H1 (cell line): ENCODE measurements around the gene CCDC137. TPM values are rescaled to one million over a fixed set of nuclear protein-coding genes. Genes with fewer than 3 reads are reported as not detected.

ENCODE experiments used
- CTCF ChIA-PET: fragments of 300-600 bp; sonication (Branson Sonifier 250); formaldehyde crosslinking; loops from one replicate; lab custom pipeline; 2021; ENCODE audit not compliant: partially characterized antibody; lab: Charles Lee
- POLR2A ChIA-PET: fragments of 300-600 bp; sonication (Branson Sonifier 250); formaldehyde crosslinking; loops from one replicate; lab custom pipeline; 2021; ENCODE audit warnings: inconsistent platforms; ENCODE audit not compliant: partially characterized antibody; lab: Charles Lee
- DNase-seq, 2 experiments: peaks; one replicate each; pipeline versions ENCODE4 v3.0.0 to v3.0.0-alpha.2; 2010 to 2022; ENCODE audit warnings: low spot score in 2 of 2, low read depth in 1 of 2, mixed read lengths in 1 of 2
- FAIRE-seq: peaks from 2 replicates; lab custom pipeline; 2011; peaks lifted over from hg19 to GRCh38; lab: Jason Lieb, UNC
- H2AFZ ChIP-seq: 2 replicates; pipeline ENCODE4 v1.8.1; 2012; ENCODE audit warnings: low read length, inconsistent platforms
- H2AK5ac ChIP-seq: 2 replicates; pipeline ENCODE4 v1.6.1; 2013; ENCODE audit warnings: low read depth, low read length
- H2BK120ac ChIP-seq: replicated peaks from 2 replicates; pipeline ENCODE3; 2013; ENCODE audit warnings: low read depth, low read length, inconsistent platforms
- H2BK12ac ChIP-seq: 2 replicates; pipeline ENCODE4 v1.6.1; 2013; ENCODE audit warnings: low read depth, low read length
- H2BK15ac ChIP-seq: 2 replicates; pipeline ENCODE4 v1.6.1; 2013; ENCODE audit warnings: low read length
- H2BK20ac ChIP-seq: 2 replicates; pipeline ENCODE4 v1.6.1; 2013; ENCODE audit warnings: low read length
- H2BK5ac ChIP-seq: 2 replicates; pipeline ENCODE4 v1.6.1; 2013; ENCODE audit warnings: low read depth, low read length
- H3K14ac ChIP-seq: 2 replicates; pipeline ENCODE4 v1.6.1; 2013; ENCODE audit warnings: inconsistent platforms; ENCODE audit not compliant: insufficient read length
- H3K18ac ChIP-seq: 2 replicates; pipeline ENCODE4 v1.6.1; 2013; ENCODE audit warnings: low read length; ENCODE audit errors: extremely low read depth
- H3K23ac ChIP-seq: 2 replicates; pipeline ENCODE4 v1.6.1; 2013; ENCODE audit warnings: inconsistent platforms; ENCODE audit not compliant: insufficient read length
- H3K23me2 ChIP-seq: 2 replicates; pipeline ENCODE4 v1.6.1; 2013; ENCODE audit warnings: low read depth, low read length
- H3K27ac ChIP-seq: 2 replicates; pipeline ENCODE4 v1.6.1; 2011; ENCODE audit warnings: low read depth, low read length, inconsistent platforms
- H3K27me3 ChIP-seq, 4 experiments: replicated peaks in 1 of 4; 1 replicate in 1 of 4; 2 replicates in 3 of 4; pipeline versions ENCODE4 v1.6.1 to v1.8.1; 2011 to 2013; ENCODE audit warnings: low read length in 3 of 4, mild to moderate bottlenecking in 3 of 4, inconsistent platforms in 2 of 4, mixed read lengths in 2 of 4, moderate library complexity in 1 of 4; ENCODE audit not compliant: control insufficient read depth in 3 of 4, insufficient read depth in 3 of 4; ENCODE audit errors: extremely low read depth in 1 of 4
- H3K36me3 ChIP-seq, 4 experiments: 2 replicates each; pipeline versions ENCODE4 v1.6.1 to v1.8.1; 2011 to 2013; ENCODE audit warnings: mild to moderate bottlenecking in 4 of 4, low read length in 3 of 4, moderate library complexity in 2 of 4, control low read depth in 1 of 4, inconsistent platforms in 1 of 4; ENCODE audit not compliant: insufficient read depth in 4 of 4, control insufficient read depth in 2 of 4
- H3K4ac ChIP-seq: replicated peaks from 2 replicates; pipeline ENCODE3; 2013; ENCODE audit warnings: low read length, low read depth, mixed read lengths, inconsistent platforms; ENCODE audit not compliant: insufficient read length
- H3K4me1 ChIP-seq, 4 experiments: replicated peaks in 1 of 4; 1 replicate in 1 of 4; 2 replicates in 3 of 4; pipeline versions ENCODE4 v1.6.1 to v1.8.1; 2011 to 2013; ENCODE audit warnings: low read length in 3 of 4, inconsistent platforms in 2 of 4, mixed read lengths in 1 of 4; ENCODE audit not compliant: insufficient read depth in 4 of 4, control insufficient read depth in 3 of 4
- H3K4me2 ChIP-seq, 2 experiments: 2 replicates each; pipeline versions ENCODE4 v1.6.1 to v1.8.1; 2011 to 2013; ENCODE audit warnings: low read depth in 2 of 2, low read length in 2 of 2, control low read depth in 1 of 2, inconsistent platforms in 1 of 2, mild to moderate bottlenecking in 1 of 2; ENCODE audit not compliant: insufficient read depth in 1 of 2
- H3K4me3 ChIP-seq, 4 experiments: fragments of 200-600, 300-600 bp in 1 of 4; sonication (generic), shearing (Covaris generic), sonication (Bioruptor Twin) in 1 of 4; 2 replicates each; pipeline versions ENCODE4 v1.5.1 to v1.8.1; 2011 to 2016; ENCODE audit warnings: low read length in 4 of 4, low read depth in 3 of 4, control low read depth in 2 of 4, inconsistent platforms in 2 of 4, mild to moderate bottlenecking in 2 of 4, mixed read lengths in 1 of 4, moderate library complexity in 1 of 4; ENCODE audit not compliant: insufficient read depth in 2 of 4; ENCODE audit errors: extremely low read depth in 1 of 4
- H3K56ac ChIP-seq: replicated peaks from 2 replicates; pipeline ENCODE3; 2013; ENCODE audit warnings: low read depth, mild to moderate bottlenecking, mixed read lengths, low read length, inconsistent platforms; ENCODE audit not compliant: insufficient read length
- H3K79me1 ChIP-seq: 2 replicates; pipeline ENCODE4 v1.6.1; 2013; ENCODE audit warnings: low read depth, low read length, control low read depth
- H3K79me2 ChIP-seq, 2 experiments: 2 replicates each; pipeline versions ENCODE4 v1.6.1 to v1.8.1; 2012 to 2013; ENCODE audit warnings: low read length in 2 of 2, mild to moderate bottlenecking in 2 of 2, inconsistent platforms in 1 of 2; ENCODE audit not compliant: insufficient read depth in 2 of 2, control insufficient read depth in 1 of 2
- H3K9ac ChIP-seq, 4 experiments: replicated peaks in 1 of 4; 1 replicate in 1 of 4; 2 replicates in 3 of 4; pipeline versions ENCODE4 v1.6.1 to v1.8.1; 2011 to 2013; ENCODE audit warnings: low read depth in 3 of 4, low read length in 3 of 4, control low read depth in 2 of 4, mild to moderate bottlenecking in 2 of 4, moderate library complexity in 2 of 4, inconsistent platforms in 1 of 4; ENCODE audit errors: extremely low read depth in 1 of 4
- H3K9me3 ChIP-seq, 2 experiments: 2 replicates each; pipeline versions ENCODE4 v1.6.1 to v1.8.1; 2012 to 2013; ENCODE audit warnings: mild to moderate bottlenecking in 2 of 2, moderate library complexity in 2 of 2, control low read depth in 1 of 2, inconsistent platforms in 1 of 2, low read depth in 1 of 2, low read length in 1 of 2, mixed read lengths in 1 of 2; ENCODE audit not compliant: insufficient read depth in 2 of 2
- H4K20me1 ChIP-seq, 2 experiments: replicated peaks in 1 of 2; 2 replicates each; pipeline versions ENCODE3 to v1.8.1; 2011 to 2013; ENCODE audit warnings: inconsistent platforms in 2 of 2, low read length in 2 of 2, mild to moderate bottlenecking in 1 of 2; ENCODE audit not compliant: insufficient read depth in 2 of 2, control insufficient read depth in 1 of 2
- H4K5ac ChIP-seq: 2 replicates; pipeline ENCODE4 v1.6.1; 2013; ENCODE audit warnings: low read length, low read depth, mixed read lengths, inconsistent platforms; ENCODE audit not compliant: insufficient read length
- H4K8ac ChIP-seq: 2 replicates; pipeline ENCODE4 v1.8.0; 2013; ENCODE audit warnings: mild to moderate bottlenecking, moderate library complexity, low read length, inconsistent platforms; ENCODE audit not compliant: insufficient read depth; ENCODE audit errors: extremely low read depth
- H4K91ac ChIP-seq: replicated peaks from 2 replicates; pipeline ENCODE3; 2013; ENCODE audit warnings: low read length, mixed read lengths, inconsistent platforms; ENCODE audit not compliant: insufficient read length
- BACH1 ChIP-seq: IDR thresholded peaks from 2 replicates; pipeline ENCODE4 v1.6.1; 2012; ENCODE audit warnings: low read length, improper control_type of control experiment
- CBX8 ChIP-seq: fragments of 300-800, 300-1000 bp; sonication (generic); IDR thresholded peaks from 2 replicates; pipeline ENCODE4 v1.7.1; 2016; ENCODE audit warnings: low read depth, low read length, borderline replicate concordance
- CEBPB ChIP-seq: IDR thresholded peaks from 2 replicates; pipeline ENCODE4 v1.6.1; 2012; ENCODE audit warnings: low read depth, low read length
- FOSL1 ChIP-seq: IDR thresholded peaks from 2 replicates; pipeline ENCODE4 v1.6.1; 2011; ENCODE audit warnings: mild to moderate bottlenecking, low read depth, low read length, moderate library complexity; ENCODE audit not compliant: insufficient read depth
- MAFK ChIP-seq: IDR thresholded peaks from 2 replicates; pipeline ENCODE4 v1.6.1; 2012; ENCODE audit warnings: low read depth, mild to moderate bottlenecking, improper control_type of control experiment, low read length
- POU5F1 ChIP-seq: IDR thresholded peaks from 2 replicates; pipeline ENCODE4 v1.6.1; 2011; ENCODE audit warnings: low read depth, mild to moderate bottlenecking, low read length, moderate library complexity
- RAD21 ChIP-seq, 2 experiments: IDR thresholded peaks in 1 of 2; conservative IDR thresholded peaks in 1 of 2; 2 replicates each; pipeline ENCODE4 v1.6.1; 2011; ENCODE audit warnings: low read depth in 2 of 2, low read length in 2 of 2, improper control_type of control experiment in 1 of 2, inconsistent platforms in 1 of 2, mild to moderate bottlenecking in 1 of 2, moderate library complexity in 1 of 2
- RFX5 ChIP-seq: IDR thresholded peaks from 2 replicates; pipeline ENCODE4 v1.6.1; 2011; ENCODE audit warnings: low read depth, low read length, improper control_type of control experiment, borderline replicate concordance
- SIN3A ChIP-seq, 2 experiments: IDR thresholded peaks in 1 of 2; conservative IDR thresholded peaks in 1 of 2; 2 replicates each; pipeline ENCODE4 v1.6.1; 2011 to 2012; ENCODE audit warnings: low read length in 2 of 2, improper control_type of control experiment in 1 of 2, low read depth in 1 of 2, mild to moderate bottlenecking in 1 of 2
- SIRT6 ChIP-seq: IDR thresholded peaks from one replicate; pipeline ENCODE4 v1.7.1; 2012; ENCODE audit warnings: low read length, inconsistent platforms
- SP1 ChIP-seq: IDR thresholded peaks from 2 replicates; pipeline ENCODE4 v1.6.1; 2011; ENCODE audit warnings: low read depth, low read length
- TCF12 ChIP-seq: IDR thresholded peaks from 2 replicates; pipeline ENCODE4 v1.6.1; 2011; ENCODE audit warnings: low read depth, mild to moderate bottlenecking, low read length
- WGBS, 2 experiments: shearing (Covaris generic) in 1 of 2; methylation state at CpG; one replicate each; pipeline versions ENCODE4 v1.1.6 to v1.1.7; 2013 to 2015; ENCODE audit warnings: low lambda C conversion rate in 2 of 2, mixed read lengths in 2 of 2, inconsistent platforms in 1 of 2, low coverage in 1 of 2, missing lambda C conversion rate in 1 of 2; ENCODE audit not compliant: insufficient replicate concordance in 2 of 2, insufficient coverage in 1 of 2, insufficient read length in 1 of 2; ENCODE audit errors: extremely low coverage in 1 of 2, missing lambda C conversion rate in 1 of 2; 5-methylcytosine and 5-hydroxymethylcytosine counted together
- polyA plus RNA-seq, 7 experiments: library from polyadenylated mRNA; depleted of rRNA in 3 of 7; stranded (reverse) in 5 of 7; unstranded in 2 of 7; fragments of >200 nt in 5 of 7; fragments of 200-250 nt in 2 of 7; gene quantifications; 1 replicate in 5 of 7; 2 replicates in 1 of 7; 4 replicates in 1 of 7; pipeline versions ENCODE4 v1.2.1 to v1.2.3, GENCODE V29; 2011 to 2013; ENCODE audit warnings: missing spikeins in 2 of 7, mixed read lengths in 2 of 7
- total RNA-seq: library from RNA; stranded (reverse); fragmentation: NEBNext Ultra II Directional; extraction: Animal tissue kit (Norgen Biotek cat#: 25700); gene quantifications from 2 replicates; pipeline ENCODE4 v1.2.1, GENCODE V29; 2021

CCDC137 gene
- total and polyA plus RNA-seq, 2 of the 8 experiments (the other 6 are each of a cell fraction or from before 2014, with no cell fraction given): 17.6 to 38.6 TPM

DNA sequence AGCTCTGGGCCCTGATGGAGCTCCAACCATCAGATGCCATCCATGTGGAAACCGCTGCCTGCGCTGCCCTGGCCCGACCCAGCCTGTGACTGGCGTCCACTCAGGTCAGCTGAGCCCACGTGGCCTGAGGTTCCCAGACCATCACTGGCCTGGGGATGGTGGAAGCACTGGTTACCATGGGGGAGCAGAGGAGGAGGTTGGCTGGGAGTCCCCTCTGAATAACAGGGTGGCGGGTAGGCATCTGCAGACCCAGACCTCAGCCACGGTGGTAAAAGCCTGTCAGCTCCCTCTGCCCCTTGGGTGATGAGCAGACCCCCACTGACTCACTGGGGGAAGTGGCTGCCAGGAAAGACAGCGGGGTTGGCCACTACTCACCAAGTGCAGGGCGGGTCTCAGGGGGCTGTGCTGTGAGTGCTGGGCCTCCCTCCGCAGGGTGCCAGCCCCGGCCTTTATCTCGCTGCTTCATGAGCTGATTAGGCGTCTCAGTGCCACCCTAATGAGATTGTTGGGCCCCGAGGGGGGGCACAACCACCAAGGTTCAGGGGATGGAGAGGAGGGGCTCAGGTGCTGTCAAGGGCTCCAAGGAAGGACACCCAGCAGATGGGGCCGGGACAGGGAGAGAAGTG lies 10.3 kb upstream of the CCDC137 start, which contains the start of gene PDE6G:
TSS of gene PDE6G (minus strand) at position 425 of the 626 bp plus-strand sequence. CDS start 3,237 bp downstream, outside the sequence.
- ChIA-PET CTCF (interaction anchor here (0.7 to 2.1 kb wide), 4 partner anchors 9 to 19 kb away, joined by 3 to 7 read pairs (median 4); no protein-coding TSS in a partner anchor), POLR2A (interaction anchor here (1.0 to 3.7 kb wide), 7 partner anchors 9 to 47 kb away, joined by 3 to 17 read pairs (median 4); partner anchors contain the start of genes CCDC137, MRPL12 and OXLD1)
- Histone ChIP-seq H3K4ac (no peak within 1 kb of the TSS), H4K91ac (peak within 1 kb of the TSS; percentile 54), H3K36me3 (no peaks in the 10 kb centered on the region), H3K18ac (no peak within 1 kb of the TSS), H3K23ac (no peak within 1 kb of the TSS), H3K9ac (peak within 1 kb of the TSS in 1 of 4 experiments; percentile 30; a peak in 1 of 7 replicates), H2BK12ac (0 out of 2 replicates have a peak within 1 kb of the TSS, but pooled peaks have one; percentile 39), H3K79me1 (peaks cover 3% of the 10 kb centered on the region; the same call in 1 of the 2 replicates), H3K27ac (no peak within 1 kb of the TSS), H4K8ac (peak within 1 kb of the TSS; percentile 68), H2AFZ (no peak within 1 kb of the TSS), H3K14ac (no peak within 1 kb of the TSS), H2BK5ac (no peak within 1 kb of the TSS), H2BK15ac (peak within 1 kb of the TSS; percentile 72; the same call in 1 of the 2 replicates), H3K56ac (no peak within 1 kb of the TSS), H3K4me1 (peaks cover 0 to 10% (median 7%) of the 10 kb centered on the region in 4 experiments; a peak in 6 of 7 replicates), H3K27me3 (no peaks in the 10 kb centered on the region), H2AK5ac (no peak within 1 kb of the TSS), H2BK20ac (0 out of 2 replicates have a peak within 1 kb of the TSS, but pooled peaks have one; percentile 7), H3K4me3 (no peak within 1 kb of the TSS), H4K5ac (no peak within 1 kb of the TSS), H3K9me3 (no peaks in the 10 kb centered on the region), H4K20me1 (no peaks in the 10 kb centered on the region), H3K4me2 (no peak within 1 kb of the TSS), H2BK120ac (no peak within 1 kb of the TSS), H3K23me2 (no peaks in the 10 kb centered on the region), H3K79me2 (no peaks in the 10 kb centered on the region)
- DNase-seq: no peak
- FAIRE-seq: no peak
- WGBS, 2 experiments: 89% methylated on average over 15 of the region's 15 CpGs; no CpG with 5 or more reads in 1 of the 2 experiments
- TF ChIP-seq CBX8 (no peak), RFX5 (no peak), TCF12 (no peak), SIRT6 (no peak), BACH1 (no peak), RAD21 (IDR thresholded peaks at IDR 0.05 in 1 of 2, conservative IDR thresholded peaks at IDR 0.05 in 1 of 2; ENCODE audit: low read depth in 2 of 2, low read length in 2 of 2) (no peak), CEBPB (no peak), FOSL1 (no peak), POU5F1 (no peak), SIN3A (conservative IDR thresholded peaks at IDR 0.05 in 1 of 2, IDR thresholded peaks at IDR 0.05 in 1 of 2; ENCODE audit: low read depth in 1 of 2, low read length in 2 of 2) (no peak), SP1 (no peak), MAFK (no peak)
